Lower lobe of right lung (tissue), 2 donors: ENCODE measurements around the gene TNFAIP8L3. TPM values are rescaled to one million over a fixed set of nuclear protein-coding genes. Genes with fewer than 3 reads are reported as not detected.
"Not testable (repeated sequence)": the region's sequence is repeated elsewhere in the genome, so short reads cannot be mapped to it uniquely, and the experiment has no call there.

Source experiments
- ATAC-seq, 2 donors: fragments of 200-7000 bp; cut with Tn5 transposase; one replicate each; pipeline ENCODE4 v1.9.1; 2020 to 2022; ENCODE audit warnings: mild to moderate bottlenecking in 2 of 2, moderate library complexity in 2 of 2
- DNase-seq: peaks from one replicate; pipeline ENCODE4 v3.0.0-alpha.2; 2020
- H3K27ac ChIP-seq: fragments of 200-600 bp; one replicate; pipeline ENCODE4 v1.8.0; 2022
- H3K27me3 ChIP-seq: fragments of 200-600 bp; one replicate; pipeline ENCODE4 v1.8.0; 2022; ENCODE audit warnings: low read depth
- H3K36me3 ChIP-seq: fragments of 200-600 bp; one replicate; pipeline ENCODE4 v1.8.0; 2022; ENCODE audit warnings: mild to moderate bottlenecking
- H3K4me1 ChIP-seq: fragments of 200-600 bp; one replicate; pipeline ENCODE4 v1.8.0; 2022
- H3K4me3 ChIP-seq: fragments of 200-600 bp; one replicate; pipeline ENCODE4 v1.8.0; 2022; ENCODE audit warnings: mild to moderate bottlenecking
- H3K9me3 ChIP-seq: fragments of 200-600 bp; one replicate; pipeline ENCODE4 v1.8.0; 2022
- intact Hi-C: fragments of 100-400 bp; cut with DNase I; formaldehyde crosslinking; loops from one replicate; pipeline ENCODE4 v1.11.0; 2022
- long read RNA-seq: library from polyadenylated mRNA; unstranded; transcript quantifications from one replicate; pipeline ENCODE4 v2.0.0, GENCODE V29; 2021
- total RNA-seq: library from RNA; stranded (reverse); fragmentation: NEBNext Ultra II Directional; extraction: Animal tissue kit (Norgen Biotek cat#: 25700); gene quantifications from one replicate; pipeline ENCODE4 v1.2.1, GENCODE V29; 2021
- TF ChIP-seq, protein P1 (sequence below): fragments of 200-600 bp; IDR thresholded peaks from one replicate; pipeline ENCODE4 v1.8.0; 2022; ENCODE audit warnings: antibody characterized with exemption, mild to moderate bottlenecking
- donor health status: DM: no; HTN: yes; CAD: no; lungs with severe emphysema.

TNFAIP8L3 gene
- 10.4 TPM for total RNA-seq
- long read RNA-seq, transcript TNFAIP8L3-202 (2 exons, 2,002 nt), result major isoform, 26 of 31 reads
- long read RNA-seq, partial matches to known transcripts, result 0 of 31 reads
- long read RNA-seq, other reads (novel, unspliced or antisense), result 5 of 31 reads

DNA sequence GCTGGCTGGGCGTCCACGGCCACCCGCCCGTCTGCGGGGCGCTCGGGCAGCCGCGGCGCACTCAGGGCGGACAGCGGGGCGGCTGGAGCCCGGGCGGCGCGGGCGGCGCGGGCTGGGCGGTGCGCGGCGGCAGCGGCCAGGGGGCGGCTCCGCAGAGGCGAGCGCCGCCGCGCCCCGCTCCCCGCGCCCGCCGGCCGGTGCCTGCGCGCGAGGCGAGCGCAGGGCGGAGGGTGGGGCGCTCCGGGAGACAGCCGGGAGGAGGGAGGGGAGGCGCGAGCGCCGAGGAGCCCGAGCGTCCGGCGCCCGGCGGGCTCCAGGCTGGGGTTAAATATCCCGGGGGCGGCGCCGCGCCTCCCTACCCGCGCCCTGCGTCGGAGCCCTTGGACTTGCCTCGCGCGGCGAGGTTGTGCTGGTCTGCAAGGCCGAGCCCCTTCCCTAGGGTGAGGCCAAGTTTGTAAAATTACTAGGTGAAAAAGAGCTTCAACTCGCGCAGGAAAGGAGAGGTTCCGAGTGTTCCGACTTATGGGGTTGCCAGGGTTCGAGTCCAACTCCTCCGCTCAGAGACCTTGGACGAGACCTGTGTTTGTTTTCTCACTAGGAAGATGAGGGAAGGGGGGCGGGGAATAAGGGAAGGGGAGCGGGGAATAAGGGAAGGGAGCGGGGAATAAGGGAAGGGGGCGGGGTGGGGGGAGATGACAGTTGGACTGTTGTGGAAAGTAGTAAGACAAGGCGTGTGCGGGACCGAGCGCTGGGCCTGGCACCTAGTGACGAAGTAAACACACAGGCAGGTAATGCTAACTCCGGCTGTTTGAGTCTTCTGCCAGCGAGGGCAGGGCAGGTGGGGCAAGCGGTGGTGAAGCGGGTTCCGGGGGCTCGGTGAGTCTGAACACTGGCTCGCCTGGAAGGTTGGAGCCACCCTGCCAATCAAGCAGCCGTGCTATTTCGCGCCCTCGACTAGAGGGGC lies at the start of gene TNFAIP8L3:
Gene TNFAIP8L3, minus strand, starts transcription at position 301 of the 964 bp plus-strand sequence. CDS start 311 bp downstream, outside the sequence.
- H3K27me3 ChIP-seq, result peaks cover 22% of the 10 kb centered on the region
- H3K27ac ChIP-seq, result peak within 1 kb of the TSS; percentile 69

DNA sequence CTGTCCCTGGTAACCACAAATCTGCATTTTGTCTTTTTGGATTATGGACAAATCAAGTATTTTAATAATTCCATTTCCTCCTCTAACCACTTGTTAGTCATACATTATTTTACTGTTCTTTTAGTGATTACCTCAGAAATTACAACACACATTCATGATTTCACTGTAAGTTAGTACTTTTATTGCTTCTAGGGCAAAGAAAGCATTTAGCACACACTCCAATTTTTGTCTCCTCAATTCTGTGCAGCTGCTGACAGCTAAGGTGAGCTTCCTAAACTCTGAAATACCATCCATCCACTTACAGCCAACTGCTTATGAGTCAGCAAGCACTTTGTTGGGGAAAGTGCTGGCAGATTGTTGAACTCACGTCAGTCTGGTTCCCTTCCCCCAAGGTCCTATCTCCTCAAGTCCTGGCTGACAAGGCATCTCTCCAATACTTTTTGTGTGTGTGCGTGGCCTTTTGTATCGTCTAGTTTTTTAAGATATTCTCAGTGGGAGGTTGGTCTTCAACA lies 49.4 kb upstream of the TNFAIP8L3 start:
- Histone ChIP-seq H3K4me3 (no peak overlapping the region), H3K36me3 (no peaks in the 10 kb centered on the region), H3K27me3 (no peaks in the 10 kb centered on the region), H3K9me3 (peaks cover 4% of the 10 kb centered on the region), H3K27ac (no peak overlapping the region), H3K4me1 (no peaks in the 10 kb centered on the region)
- intact Hi-C loops, result no loop called here
- ATAC-seq, result no peak
- TF ChIP-seq, protein P1, sequence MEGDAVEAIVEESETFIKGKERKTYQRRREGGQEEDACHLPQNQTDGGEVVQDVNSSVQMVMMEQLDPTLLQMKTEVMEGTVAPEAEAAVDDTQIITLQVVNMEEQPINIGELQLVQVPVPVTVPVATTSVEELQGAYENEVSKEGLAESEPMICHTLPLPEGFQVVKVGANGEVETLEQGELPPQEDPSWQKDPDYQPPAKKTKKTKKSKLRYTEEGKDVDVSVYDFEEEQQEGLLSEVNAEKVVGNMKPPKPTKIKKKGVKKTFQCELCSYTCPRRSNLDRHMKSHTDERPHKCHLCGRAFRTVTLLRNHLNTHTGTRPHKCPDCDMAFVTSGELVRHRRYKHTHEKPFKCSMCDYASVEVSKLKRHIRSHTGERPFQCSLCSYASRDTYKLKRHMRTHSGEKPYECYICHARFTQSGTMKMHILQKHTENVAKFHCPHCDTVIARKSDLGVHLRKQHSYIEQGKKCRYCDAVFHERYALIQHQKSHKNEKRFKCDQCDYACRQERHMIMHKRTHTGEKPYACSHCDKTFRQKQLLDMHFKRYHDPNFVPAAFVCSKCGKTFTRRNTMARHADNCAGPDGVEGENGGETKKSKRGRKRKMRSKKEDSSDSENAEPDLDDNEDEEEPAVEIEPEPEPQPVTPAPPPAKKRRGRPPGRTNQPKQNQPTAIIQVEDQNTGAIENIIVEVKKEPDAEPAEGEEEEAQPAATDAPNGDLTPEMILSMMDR, result no peak
- no peak for DNase-seq

More for the DNA sequence above, at the start of gene TNFAIP8L3:
- Histone ChIP-seq H3K9me3 (no peaks in the 10 kb centered on the region), H3K36me3 (no peaks in the 10 kb centered on the region), H3K4me3 (peak within 1 kb of the TSS; percentile 59), H3K4me1 (peaks cover 20% of the 10 kb centered on the region)
- intact Hi-C loops, result no loop called here
- TF ChIP-seq, protein P1, result no peak
- ATAC-seq (peak; percentile 48 to 60), DNase-seq (no peak)

- H3K9me3 ChIP-seq, H3K27ac ChIP-seq, H3K4me3 ChIP-seq, H3K36me3 ChIP-seq, H3K4me1 ChIP-seq, ATAC-seq, DNase-seq, intact Hi-C loops, H3K27me3 ChIP-seq: not testable (repeated sequence)
These were observed 45.6 kb upstream of the TNFAIP8L3 start for GRCh38 chr15:51140347-51140746.

DNA sequence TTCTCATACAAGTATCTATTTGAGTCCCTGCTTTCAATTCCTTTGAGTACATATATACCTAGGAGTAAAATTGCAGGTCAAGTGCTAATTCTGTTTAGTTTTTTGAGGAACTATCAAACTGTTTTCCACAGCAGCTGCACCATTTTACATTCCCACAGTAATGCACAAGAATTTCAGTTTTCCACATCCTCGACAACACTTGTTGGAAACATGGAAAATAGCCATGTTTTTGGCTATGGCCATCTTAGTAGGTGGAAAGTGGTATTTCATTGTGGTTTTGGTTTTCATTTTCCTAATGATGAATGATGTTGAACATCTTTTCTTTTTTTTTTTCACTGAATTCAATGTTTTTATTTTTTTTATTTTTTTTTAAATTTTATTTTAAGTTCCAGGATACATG lies 44.4 kb upstream of the TNFAIP8L3 start:
- no peaks in the 10 kb centered on the region for H3K36me3 ChIP-seq
- no peaks in the 10 kb centered on the region for H3K27me3 ChIP-seq
- no peak overlapping the region for H3K4me3 ChIP-seq
- ATAC-seq (no peak), DNase-seq (no peak)
- no peak overlapping the region for H3K27ac ChIP-seq
- H3K9me3 ChIP-seq, result peaks cover 4% of the 10 kb centered on the region
- TF ChIP-seq, protein P1, result no peak
- H3K4me1 ChIP-seq, result no peaks in the 10 kb centered on the region
- intact Hi-C loops, result no loop called here

- H3K27me3 ChIP-seq, result no peaks in the 10 kb centered on the region
These were observed 43.2 kb upstream of the TNFAIP8L3 start for GRCh38 chr15:51137880-51138430.

More at GRCh38 chr15:51137880-51138430, 43.2 kb upstream of the TNFAIP8L3 start:
- no peaks in the 10 kb centered on the region for H3K36me3 ChIP-seq
- H3K4me1 ChIP-seq, result no peaks in the 10 kb centered on the region
- no peak for DNase-seq
- TF ChIP-seq, protein P1, result no peak
- no peak overlapping the region for H3K4me3 ChIP-seq
- H3K9me3 ChIP-seq, result peaks cover 4% of the 10 kb centered on the region
- ATAC-seq, result no peak
- intact Hi-C loops, result no loop called here
- H3K27ac ChIP-seq, result no peak overlapping the region
